ENCODE measurements around the gene CERS5.

Gene CERS5

DNA sequence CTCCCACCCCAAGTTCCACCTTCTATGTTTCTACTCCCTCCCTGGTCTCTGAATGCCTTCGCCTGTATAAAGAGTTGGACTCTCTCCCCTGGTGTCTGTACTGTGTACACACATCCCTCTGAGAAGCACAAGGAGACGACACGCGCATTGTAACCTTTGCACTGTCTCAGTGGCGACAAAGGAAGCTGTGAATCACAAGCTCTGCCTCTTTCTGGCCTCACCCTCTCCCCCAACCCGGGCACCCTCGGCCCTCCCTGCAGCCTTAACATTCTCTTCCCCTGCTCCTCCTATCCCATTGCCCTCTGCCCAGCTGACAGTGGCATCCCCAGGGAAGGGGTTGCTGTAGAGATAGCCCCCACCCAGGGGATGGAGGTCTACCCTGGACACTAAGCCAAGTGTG, 84.5 kb downstream of the CERS5 start:
- Histone ChIP-seq H3K27ac (ENCODE audit: insufficient read depth, low read depth, low read length, poor library complexity, severe bottlenecking) (no peak overlapping the region), H3K9me3 (ENCODE audit: control insufficient read depth, low read length) (no peaks in the 10 kb centered on the region), H3K4me1 (ENCODE audit: control insufficient read depth, insufficient read depth, low read length) (no peaks in the 10 kb centered on the region), H3K27me3 (ENCODE audit: control insufficient read depth, insufficient read depth, low read length, poor library complexity, severe bottlenecking) (no peaks in the 10 kb centered on the region), H3K36me3 (ENCODE audit: control insufficient read depth, insufficient read depth, low read length) (peaks cover 12% of the 10 kb centered on the region), H3K4me3 (ENCODE audit: insufficient read depth, low read depth, low read length) (no peak overlapping the region)
- 91 to 92% methylated on average over 7 of the region's 7 CpGs for WGBS, 2 experiments

DNA sequence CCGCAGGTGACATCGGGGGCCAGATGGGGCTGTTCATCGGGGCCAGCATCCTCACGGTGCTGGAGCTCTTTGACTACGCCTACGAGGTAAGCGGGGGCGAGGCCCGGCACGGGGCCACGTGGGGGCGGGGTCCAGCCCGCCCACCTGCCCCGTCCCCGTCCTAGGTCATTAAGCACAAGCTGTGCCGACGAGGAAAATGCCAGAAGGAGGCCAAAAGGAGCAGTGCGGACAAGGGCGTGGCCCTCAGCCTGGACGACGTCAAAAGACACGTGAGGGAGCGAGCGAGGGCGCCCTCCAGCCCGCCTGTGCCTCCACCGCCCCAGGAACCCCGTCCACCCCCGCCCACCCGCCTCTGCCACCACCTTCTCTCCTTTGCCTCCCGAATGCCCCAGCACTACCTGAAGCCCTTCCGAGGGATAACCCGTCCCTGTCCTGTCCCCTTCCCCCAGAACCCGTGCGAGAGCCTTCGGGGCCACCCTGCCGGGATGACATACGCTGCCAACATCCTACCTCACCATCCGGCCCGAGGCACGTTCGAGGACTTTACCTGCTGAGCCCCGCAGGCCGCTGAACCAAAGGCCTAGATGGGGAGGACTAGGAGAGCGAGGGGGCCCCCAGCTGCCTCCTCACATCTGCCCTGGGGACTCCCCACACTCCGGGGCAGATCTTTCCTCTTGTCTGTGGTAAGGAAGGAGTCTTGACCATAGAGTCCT, 85.9 kb downstream of the CERS5 start:
- Histone ChIP-seq H3K9me3 (ENCODE audit: control insufficient read depth, low read length) (no peaks in the 10 kb centered on the region), H3K36me3 (ENCODE audit: control insufficient read depth, insufficient read depth, low read length) (no peaks in the 10 kb centered on the region), H3K27ac (ENCODE audit: insufficient read depth, low read depth, low read length, poor library complexity, severe bottlenecking) (no peak overlapping the region), H3K4me1 (ENCODE audit: control insufficient read depth, insufficient read depth, low read length) (no peaks in the 10 kb centered on the region), H3K27me3 (ENCODE audit: control insufficient read depth, insufficient read depth, low read length, poor library complexity, severe bottlenecking) (no peaks in the 10 kb centered on the region), H3K4me3 (ENCODE audit: insufficient read depth, low read depth, low read length) (no peak overlapping the region)
- 66 to 68% methylated on average over 46 of the region's 46 CpGs for WGBS, 2 experiments

DNA sequence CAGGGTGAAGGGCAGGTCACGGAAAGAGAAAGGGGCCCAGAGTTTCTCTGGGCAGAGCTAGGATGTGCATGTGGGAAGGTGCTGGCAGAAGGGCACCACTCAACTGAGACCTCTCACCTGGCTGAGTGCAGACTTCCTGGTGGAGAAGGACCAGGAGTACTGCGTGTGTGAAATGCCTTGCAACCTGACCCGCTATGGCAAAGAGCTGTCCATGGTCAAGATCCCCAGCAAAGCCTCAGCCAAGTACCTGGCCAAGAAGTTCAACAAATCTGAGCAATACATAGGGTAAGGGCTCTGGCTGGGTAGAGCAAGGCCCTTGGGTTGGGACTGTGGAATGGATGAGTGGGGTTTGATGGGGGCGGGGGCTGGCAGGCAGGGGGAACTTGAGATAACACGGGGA, 87.4 kb downstream of the CERS5 start:
- H3K4me1 ChIP-seq (ENCODE audit: control insufficient read depth, insufficient read depth, low read length) = no peaks in the 10 kb centered on the region
- no peaks in the 10 kb centered on the region for H3K27me3 ChIP-seq (ENCODE audit: control insufficient read depth, insufficient read depth, low read length, poor library complexity, severe bottlenecking)
- H3K27ac ChIP-seq (ENCODE audit: insufficient read depth, low read depth, low read length, poor library complexity, severe bottlenecking) = no peak overlapping the region
- no peaks in the 10 kb centered on the region for H3K9me3 ChIP-seq (ENCODE audit: control insufficient read depth, low read length)
- WGBS, 2 experiments = 84 to 85% methylated on average over 5 of the region's 5 CpGs
- no peaks in the 10 kb centered on the region for H3K36me3 ChIP-seq (ENCODE audit: control insufficient read depth, insufficient read depth, low read length)
- no peak overlapping the region for H3K4me3 ChIP-seq (ENCODE audit: insufficient read depth, low read depth, low read length)
